HCT116 (cell line): Measurements from ENCODE around the gene CRTC1. TPM values are rescaled to one million over a fixed set of nuclear protein-coding genes. Genes with fewer than 3 reads are reported as not detected.

Experiments used
- ATAC-seq: fragments of 200-7000 bp; cut with Tn5 transposase; 2 replicates; pipeline ENCODE4 v1.9.1; 2020; ENCODE audit warnings: mild to moderate bottlenecking, moderate library complexity
- BruUV-seq: library from RNA; stranded (reverse); fragments of 400-500 nt; replicated peaks from 2 replicates; lab custom pipeline; 2021; lab: Mats Ljungman, UMichigan
- CTCF ChIA-PET: fragments of 300-600 bp; sonication (Branson Sonifier 250); formaldehyde crosslinking; loops from one replicate; lab custom pipeline; 2021; ENCODE audit warnings: antibody characterized with exemption; lab: Charles Lee
- POLR2A ChIA-PET: fragments of 300-600, 350-600 bp; sonication (Branson Sonifier 250); formaldehyde crosslinking; loops from one replicate; lab custom pipeline; 2021; ENCODE audit warnings: antibody characterized with exemption; lab: Charles Lee
- RAD21 ChIA-PET, 2 experiments: fragments of 300-600 bp; sonication (Branson Sonifier 250); formaldehyde crosslinking; loops; one replicate each; lab custom pipeline; 2023; ENCODE audit warnings: low total read pairs in 2 of 2; ENCODE audit not compliant: uncharacterized antibody in 2 of 2, unreplicated experiment in 2 of 2, low non-redundant PET in 1 of 2; lab: Charles Lee
- DNase-seq: peaks from one replicate; pipeline ENCODE4 v3.0.0-alpha.2; 2010; ENCODE audit warnings: low read depth, low spot score
- H2AFZ ChIP-seq: fragments of 200-600 bp; shearing (Covaris generic), sonication (generic); 2 replicates; pipeline ENCODE4 v1.6.1; 2017; ENCODE audit warnings: low read depth, mixed run types, mixed read lengths, antibody characterized with exemption, low read length; ENCODE audit not compliant: poor library complexity, severe bottlenecking
- H3K27ac ChIP-seq: 2 replicates; pipeline ENCODE4 v1.5.1; 2012; ENCODE audit warnings: low read depth, low read length
- H3K27me3 ChIP-seq: fragments of 200-600 bp; sonication (generic); 2 replicates; pipeline ENCODE4 v1.6.1; 2016; ENCODE audit warnings: mixed run types, low read length, mixed read lengths; ENCODE audit not compliant: insufficient read depth
- H3K36me3 ChIP-seq, 2 experiments: fragments of 200-500 bp in 1 of 2; fragments of 200-600 bp in 1 of 2; sonication (Bioruptor generic) in 1 of 2; sonication (generic) in 1 of 2; 2 replicates each; pipeline versions ENCODE4 v1.5.1 to v1.6.1; 2014 to 2016; ENCODE audit warnings: low read length in 2 of 2, inconsistent platforms in 1 of 2, mixed read lengths in 1 of 2, mixed run types in 1 of 2; ENCODE audit not compliant: insufficient read depth in 2 of 2, control insufficient read depth in 1 of 2
- H3K4me1 ChIP-seq, 2 experiments: fragments of 200-600 bp in 1 of 2; sonication (generic) in 1 of 2; 2 replicates each; pipeline versions ENCODE4 v1.5.1 to v1.6.1; 2012 to 2017; ENCODE audit warnings: low read length in 2 of 2, inconsistent platforms in 1 of 2, mild to moderate bottlenecking in 1 of 2, mixed read lengths in 1 of 2, mixed run types in 1 of 2, moderate library complexity in 1 of 2; ENCODE audit not compliant: insufficient read depth in 2 of 2, control insufficient read depth in 1 of 2
- H3K4me2 ChIP-seq: fragments of 200-600 bp; sonication (generic); 2 replicates; pipeline ENCODE4 v1.6.1; 2017; ENCODE audit warnings: mixed run types, low read length, mixed read lengths
- H3K4me3 ChIP-seq, 2 experiments: fragments of 200-600 bp in 1 of 2; sonication (generic) in 1 of 2; replicated peaks in 1 of 2; 2 replicates each; pipeline ENCODE4 v1.5.1; 2011 to 2016; ENCODE audit warnings: low read length in 2 of 2, control low read depth in 1 of 2, low read depth in 1 of 2, mild to moderate bottlenecking in 1 of 2, mixed read lengths in 1 of 2, mixed run types in 1 of 2
- H3K79me2 ChIP-seq: fragments of 200-600 bp; sonication (generic); 2 replicates; pipeline ENCODE4 v1.6.1; 2017; ENCODE audit warnings: mild to moderate bottlenecking, mixed run types, low read length, moderate library complexity, mixed read lengths; ENCODE audit not compliant: insufficient read depth
- H3K9ac ChIP-seq: fragments of 200-600 bp; sonication (generic); 2 replicates; pipeline ENCODE4 v1.6.1; 2016; ENCODE audit warnings: low read length, mixed read lengths
- H3K9me2 ChIP-seq: fragments of 200-600 bp; sonication (generic), shearing (Covaris generic); 2 replicates; pipeline ENCODE4 v1.6.1; 2017; ENCODE audit warnings: mixed run types, mild to moderate bottlenecking, moderate library complexity; ENCODE audit not compliant: insufficient read depth
- H3K9me3 ChIP-seq, 2 experiments: fragments of 200-500 bp in 1 of 2; fragments of 200-600 bp in 1 of 2; sonication (Bioruptor generic) in 1 of 2; sonication (generic) in 1 of 2; 2 replicates each; pipeline ENCODE4 v1.6.1; 2014 to 2017; ENCODE audit warnings: low read length in 2 of 2, mixed read lengths in 2 of 2, inconsistent platforms in 1 of 2, low read depth in 1 of 2, mild to moderate bottlenecking in 1 of 2, mixed run types in 1 of 2, moderate library complexity in 1 of 2; ENCODE audit not compliant: control insufficient read depth in 1 of 2, insufficient read depth in 1 of 2
- H4K20me1 ChIP-seq: fragments of 200-600 bp; sonication (generic), shearing (Covaris generic); 2 replicates; pipeline ENCODE4 v1.6.1; 2017; ENCODE audit warnings: mixed run types, mild to moderate bottlenecking, moderate library complexity; ENCODE audit not compliant: insufficient read depth
- CEBPB ChIP-seq: IDR thresholded peaks from 2 replicates; pipeline ENCODE4 v1.6.1; 2012; ENCODE audit warnings: low read depth
- ELF1 ChIP-seq: IDR thresholded peaks from 2 replicates; pipeline ENCODE4 v1.6.1; 2012; ENCODE audit warnings: low read depth, borderline replicate concordance
- EZH2 ChIP-seq: fragments of 200-600 bp; sonication (generic); IDR thresholded peaks from 2 replicates; pipeline ENCODE4 v1.6.1; 2017; ENCODE audit warnings: antibody characterized with exemption, mixed run types
- JUND ChIP-seq: IDR thresholded peaks from 2 replicates; pipeline ENCODE4 v1.6.1; 2012
- RAD21 ChIP-seq: IDR thresholded peaks from 2 replicates; pipeline ENCODE4 v1.6.1; 2012; ENCODE audit warnings: low read depth, mild to moderate bottlenecking
- SRF ChIP-seq: IDR thresholded peaks from 2 replicates; pipeline ENCODE4 v1.6.1; 2012; ENCODE audit warnings: low read depth
- TCF7L2 ChIP-seq: IDR thresholded peaks from 2 replicates; pipeline ENCODE4 v1.7.0; 2011; ENCODE audit warnings: borderline replicate concordance, inconsistent platforms; ENCODE audit not compliant: insufficient read depth, insufficient read length; ENCODE audit errors: extremely low read depth
- YY1 ChIP-seq: IDR thresholded peaks from 2 replicates; pipeline ENCODE4 v1.6.1; 2011; ENCODE audit warnings: low read length, low read depth, moderate library complexity, mild to moderate bottlenecking; ENCODE audit not compliant: insufficient replicate concordance; ENCODE audit errors: extremely low read depth
- intact Hi-C: fragments of 100-400 bp; cut with micrococcal nuclease; formaldehyde crosslinking; loops from 2 replicates; pipeline ENCODE4 v1.10.0; 2022
- total RNA-seq: library from RNA; stranded (reverse); gene quantifications from one replicate; pipeline ENCODE4 v1.2.1, GENCODE V29; 2021; ENCODE audit not compliant: unreplicated experiment
- TF ChIP-seq, protein P1 (sequence below), 3 experiments: fragments of 200-600 bp in 1 of 3; sonication (generic) in 1 of 3; IDR thresholded peaks in 2 of 3; conservative IDR thresholded peaks in 1 of 3; 2 replicates each; pipeline ENCODE4 v1.5.1; 2012 to 2017; ENCODE audit warnings: low read depth in 2 of 3, low read length in 2 of 3, antibody characterized with exemption in 1 of 3, borderline replicate concordance in 1 of 3, control low read depth in 1 of 3, mild to moderate bottlenecking in 1 of 3, mixed read lengths in 1 of 3, mixed run types in 1 of 3, moderate library complexity in 1 of 3; ENCODE audit not compliant: insufficient read depth in 1 of 3
- TF ChIP-seq, protein P2 (sequence below): IDR thresholded peaks from 2 replicates; pipeline ENCODE4 v1.6.1; 2011; ENCODE audit warnings: mild to moderate bottlenecking, low read length, moderate library complexity; ENCODE audit not compliant: insufficient replicate concordance; ENCODE audit errors: extremely low read depth

CRTC1 gene
- total RNA-seq, 1 experiment from 2014 or later: 14.9 TPM

DNA sequence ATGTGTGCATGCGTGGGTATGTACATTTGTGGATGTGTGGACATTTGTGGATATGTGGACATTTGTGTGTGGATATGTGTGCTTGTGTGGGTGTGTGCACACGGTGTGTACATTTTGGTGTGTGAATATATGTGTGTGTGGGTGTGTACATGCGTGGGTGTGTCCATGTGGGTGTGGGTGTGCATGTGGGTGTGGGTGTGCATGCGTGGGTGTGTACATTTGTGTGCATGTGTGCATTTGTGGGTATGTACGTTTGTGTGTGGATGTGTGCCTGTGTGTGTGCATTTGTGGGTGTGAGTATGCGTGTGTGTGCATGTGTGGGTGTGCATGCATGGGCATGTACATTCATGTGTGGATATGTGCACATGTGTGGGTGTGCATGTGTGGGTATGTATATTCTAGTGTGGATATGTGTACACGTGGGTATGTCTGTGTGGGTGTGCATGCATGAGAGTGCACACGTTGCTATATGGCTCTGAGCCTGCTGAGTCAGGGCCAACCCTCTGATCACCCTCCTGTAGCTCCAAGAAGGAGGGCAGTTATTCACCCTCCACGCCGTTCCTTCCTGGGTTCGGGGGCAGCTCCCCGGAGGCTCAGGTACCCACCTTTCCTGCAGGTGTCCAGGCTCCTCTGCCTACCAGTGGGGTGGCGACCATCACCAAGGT, 87.3 kb downstream of the CRTC1 start (continued):
- TF ChIP-seq TCF7L2: no peak
- TF ChIP-seq YY1: no peak
- no peak for TF ChIP-seq JUND
- TF ChIP-seq SRF: no peak
- TF ChIP-seq ELF1: no peak
- no peak for TF ChIP-seq CEBPB
- no peak for TF ChIP-seq RAD21

DNA sequence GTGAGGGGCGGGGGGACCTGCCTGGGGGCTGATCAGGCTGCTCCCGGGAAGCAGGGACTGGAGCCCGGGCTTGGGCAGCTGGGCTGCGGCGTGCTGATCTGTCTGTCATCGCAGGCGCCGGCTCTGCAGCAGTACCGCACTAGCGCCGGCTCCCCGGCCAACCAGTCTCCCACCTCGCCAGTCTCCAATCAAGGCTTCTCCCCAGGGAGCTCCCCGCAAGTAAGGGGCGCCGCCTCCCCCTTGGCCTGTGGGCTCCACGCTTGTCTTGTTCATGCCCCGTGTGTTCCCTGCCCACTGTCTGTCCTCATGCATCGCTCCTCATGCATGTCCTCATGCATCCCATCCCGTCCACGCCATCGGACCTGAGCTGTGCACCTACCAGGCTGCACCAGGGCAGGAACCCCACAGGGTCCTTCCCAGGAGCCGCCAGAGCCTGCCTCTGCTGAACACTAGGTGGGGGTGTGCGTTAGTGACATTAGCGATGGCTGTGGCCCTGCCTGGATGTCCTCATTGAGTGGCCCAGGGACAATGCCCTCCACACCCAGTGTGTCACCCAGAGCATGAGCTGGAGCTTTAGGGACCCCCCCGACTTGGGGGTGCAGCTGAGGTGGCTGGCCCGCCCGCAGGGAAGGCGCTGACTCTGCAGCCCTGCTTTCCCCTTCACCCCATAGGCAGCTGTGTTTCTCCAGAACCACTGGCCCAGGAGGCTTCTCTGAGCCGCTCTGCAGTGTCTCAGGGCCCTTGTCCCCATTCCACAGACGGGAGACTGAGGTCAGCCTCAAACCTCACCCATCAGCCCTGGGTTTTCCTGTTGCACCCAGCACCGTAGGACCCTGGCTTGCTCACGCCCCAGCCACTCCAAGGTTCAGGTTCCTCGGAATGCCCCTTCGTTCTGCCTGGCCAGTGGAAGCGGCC, 88.1 kb downstream of the CRTC1 start:
- Histone ChIP-seq H3K4me3 (no peak overlapping the region), H3K9me2 (no peaks in the 10 kb centered on the region), H3K4me2 (no peak overlapping the region), H3K4me1 (peaks cover 0 to 9% of the 10 kb centered on the region in 2 experiments; a peak in 2 of 4 replicates), H3K36me3 (no peaks in the 10 kb centered on the region), H3K79me2 (no peaks in the 10 kb centered on the region), H3K9me3 (no peaks in the 10 kb centered on the region), H3K27ac (no peak overlapping the region), H3K27me3 (no peaks in the 10 kb centered on the region), H2AFZ (no peak overlapping the region), H3K9ac (no peak overlapping the region), H4K20me1 (no peaks in the 10 kb centered on the region)
- ChIA-PET CTCF (interaction anchor here (1.4 kb wide), 1 partner anchor 75 kb away, joined by 5 read pairs; no protein-coding TSS in a partner anchor), POLR2A (no interaction called here), RAD21 (no interaction called here)
- DNase-seq (no peak), ATAC-seq (peak; percentile 71)
- intact Hi-C loops: loop anchor here (1.0 kb wide), 1 partner anchor 76 kb away; no protein-coding TSS in a partner anchor
- TF ChIP-seq CEBPB (no peak), RAD21 (peak; percentile 47), EZH2 (no peak)
- TF ChIP-seq, protein P1, sequence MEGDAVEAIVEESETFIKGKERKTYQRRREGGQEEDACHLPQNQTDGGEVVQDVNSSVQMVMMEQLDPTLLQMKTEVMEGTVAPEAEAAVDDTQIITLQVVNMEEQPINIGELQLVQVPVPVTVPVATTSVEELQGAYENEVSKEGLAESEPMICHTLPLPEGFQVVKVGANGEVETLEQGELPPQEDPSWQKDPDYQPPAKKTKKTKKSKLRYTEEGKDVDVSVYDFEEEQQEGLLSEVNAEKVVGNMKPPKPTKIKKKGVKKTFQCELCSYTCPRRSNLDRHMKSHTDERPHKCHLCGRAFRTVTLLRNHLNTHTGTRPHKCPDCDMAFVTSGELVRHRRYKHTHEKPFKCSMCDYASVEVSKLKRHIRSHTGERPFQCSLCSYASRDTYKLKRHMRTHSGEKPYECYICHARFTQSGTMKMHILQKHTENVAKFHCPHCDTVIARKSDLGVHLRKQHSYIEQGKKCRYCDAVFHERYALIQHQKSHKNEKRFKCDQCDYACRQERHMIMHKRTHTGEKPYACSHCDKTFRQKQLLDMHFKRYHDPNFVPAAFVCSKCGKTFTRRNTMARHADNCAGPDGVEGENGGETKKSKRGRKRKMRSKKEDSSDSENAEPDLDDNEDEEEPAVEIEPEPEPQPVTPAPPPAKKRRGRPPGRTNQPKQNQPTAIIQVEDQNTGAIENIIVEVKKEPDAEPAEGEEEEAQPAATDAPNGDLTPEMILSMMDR (IDR thresholded peaks at IDR 0.05 in 2 of 3, conservative IDR thresholded peaks at IDR 0.05 in 1 of 3; ENCODE audit: borderline replicate concordance in 1 of 3, insufficient read depth in 1 of 3, low read depth in 2 of 3, low read length in 2 of 3): peak in 2 of 3 experiments; percentile 50 to 53; a peak in 4 of 6 replicates
- TF ChIP-seq, protein P2, sequence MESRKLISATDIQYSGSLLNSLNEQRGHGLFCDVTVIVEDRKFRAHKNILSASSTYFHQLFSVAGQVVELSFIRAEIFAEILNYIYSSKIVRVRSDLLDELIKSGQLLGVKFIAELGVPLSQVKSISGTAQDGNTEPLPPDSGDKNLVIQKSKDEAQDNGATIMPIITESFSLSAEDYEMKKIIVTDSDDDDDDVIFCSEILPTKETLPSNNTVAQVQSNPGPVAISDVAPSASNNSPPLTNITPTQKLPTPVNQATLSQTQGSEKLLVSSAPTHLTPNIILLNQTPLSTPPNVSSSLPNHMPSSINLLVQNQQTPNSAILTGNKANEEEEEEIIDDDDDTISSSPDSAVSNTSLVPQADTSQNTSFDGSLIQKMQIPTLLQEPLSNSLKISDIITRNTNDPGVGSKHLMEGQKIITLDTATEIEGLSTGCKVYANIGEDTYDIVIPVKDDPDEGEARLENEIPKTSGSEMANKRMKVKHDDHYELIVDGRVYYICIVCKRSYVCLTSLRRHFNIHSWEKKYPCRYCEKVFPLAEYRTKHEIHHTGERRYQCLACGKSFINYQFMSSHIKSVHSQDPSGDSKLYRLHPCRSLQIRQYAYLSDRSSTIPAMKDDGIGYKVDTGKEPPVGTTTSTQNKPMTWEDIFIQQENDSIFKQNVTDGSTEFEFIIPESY: no peak
- BruUV-seq: no TSS peak
